Inflammatory macrophage (primary cell): Measurements from ENCODE around the gene TBC1D2B.
"Not testable (repeated sequence)": the region's sequence is repeated elsewhere in the genome, so short reads cannot be mapped to it uniquely, and the experiment has no call there.

Experiments used
- DNase-seq, 2 donors: peaks; one replicate each; pipeline ENCODE4 v3.0.0-alpha.2; 2020 to 2022

The TBC1D2B gene

GRCh38 chr15:77999486-77999885 lies 78.0 kb downstream of the TBC1D2B start:
- no peak for DNase-seq

- DNase-seq = no peak
Measured at GRCh38 chr15:77998592-77998991, 78.9 kb downstream of the TBC1D2B start.

GRCh38 chr15:77997761-77998554 lies 79.6 kb downstream of the TBC1D2B start:
- not testable (repeated sequence) for DNase-seq

- DNase-seq = not testable (repeated sequence)
Measured at GRCh38 chr15:77997221-77997620, 80.3 kb downstream of the TBC1D2B start.

- not testable (repeated sequence) for DNase-seq
Measured at GRCh38 chr15:77996713-77997171, 80.8 kb downstream of the TBC1D2B start.

- not testable (repeated sequence) for DNase-seq
Measured at GRCh38 chr15:77996226-77996625, 81.3 kb downstream of the TBC1D2B start.

DNA sequence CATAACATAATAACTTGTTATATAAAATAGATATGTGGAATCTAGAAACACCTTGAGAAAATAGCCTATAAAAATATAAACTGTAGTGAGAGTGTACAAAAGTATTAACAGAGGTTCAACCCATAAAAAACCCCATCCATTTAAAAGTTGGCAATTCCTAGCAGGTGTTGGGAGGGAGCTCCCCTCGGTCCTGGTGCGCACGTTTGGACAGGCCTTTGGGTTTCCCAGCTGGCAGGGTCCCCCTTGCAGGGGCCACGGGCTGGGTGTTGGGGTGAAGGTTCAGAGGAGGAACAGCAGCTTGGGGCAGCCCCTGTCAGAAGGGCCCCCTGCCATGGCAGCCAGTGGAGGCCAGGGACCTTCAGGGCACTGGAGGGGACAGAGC lies 82.0 kb downstream of the TBC1D2B start:
- DNase-seq = not testable (repeated sequence)

- not testable (repeated sequence) for DNase-seq
Measured at GRCh38 chr15:77994893-77995536, 82.5 kb downstream of the TBC1D2B start.

DNA sequence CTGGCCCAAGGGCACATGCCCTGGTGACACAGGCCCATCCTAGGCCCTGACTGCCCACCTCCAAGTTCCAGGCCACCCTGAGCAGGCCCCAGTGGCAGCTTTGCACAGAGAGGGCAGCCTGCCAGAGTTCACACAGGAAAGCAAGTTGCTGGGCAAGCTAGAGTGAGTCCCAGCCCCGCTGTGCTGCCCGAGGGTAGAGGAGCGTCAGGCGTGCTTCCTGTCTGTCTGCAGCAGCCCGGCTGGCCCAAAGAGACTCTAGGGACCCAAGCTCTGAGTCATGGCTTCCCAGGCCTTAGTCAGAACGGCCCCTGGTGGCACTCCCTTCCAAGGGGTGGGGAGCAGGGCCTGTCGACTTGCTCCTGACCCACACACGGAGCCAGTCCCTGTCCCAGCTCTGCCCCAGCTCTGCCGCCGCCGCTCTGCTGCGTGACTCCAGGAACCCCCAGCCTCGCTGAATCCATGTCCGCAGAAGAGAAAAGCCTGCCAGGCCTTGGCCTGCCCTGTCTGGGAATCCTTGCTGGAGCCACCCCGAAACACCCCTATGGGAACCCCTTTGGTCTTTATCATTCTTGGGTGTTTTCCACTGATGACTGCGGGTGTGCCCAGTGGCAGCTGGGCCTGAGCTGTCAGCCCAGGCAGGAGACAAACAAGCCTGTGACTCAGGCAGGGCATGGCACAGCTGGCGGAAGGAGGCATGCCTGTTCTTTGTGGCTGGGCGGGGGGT lies 83.4 kb downstream of the TBC1D2B start:
- DNase-seq = not testable (repeated sequence)

DNA sequence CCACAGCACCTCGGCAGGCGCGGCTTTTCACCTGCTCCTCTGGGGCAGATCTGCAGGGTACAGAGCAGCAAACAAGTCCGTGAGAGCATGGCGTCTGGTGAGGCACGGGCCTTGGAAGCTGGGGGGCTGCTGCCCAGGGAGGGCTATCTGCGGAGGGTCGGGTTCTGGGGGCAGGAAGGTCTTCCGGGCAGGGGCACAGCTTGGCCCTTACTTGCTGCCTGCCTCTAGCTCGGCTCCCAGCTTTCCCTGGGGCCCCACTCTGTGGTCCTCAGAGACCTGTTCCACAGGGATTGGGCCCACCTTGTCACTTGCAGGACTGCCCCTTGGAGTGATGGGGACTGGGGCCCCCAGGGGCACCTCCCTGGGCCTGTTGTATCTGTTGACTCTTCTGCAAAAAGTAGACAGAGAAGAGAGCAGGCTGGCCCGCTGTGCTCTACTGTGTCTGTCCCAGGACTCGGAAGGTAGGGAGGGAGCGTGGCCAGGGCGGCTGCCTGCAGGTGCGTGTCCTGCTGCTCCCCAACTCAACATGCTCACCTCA lies 84.1 kb downstream of the TBC1D2B start:
- DNase-seq = no peak

GRCh38 chr15:77992356-77993222 lies 84.9 kb downstream of the TBC1D2B start:
- DNase-seq = no peak

DNA sequence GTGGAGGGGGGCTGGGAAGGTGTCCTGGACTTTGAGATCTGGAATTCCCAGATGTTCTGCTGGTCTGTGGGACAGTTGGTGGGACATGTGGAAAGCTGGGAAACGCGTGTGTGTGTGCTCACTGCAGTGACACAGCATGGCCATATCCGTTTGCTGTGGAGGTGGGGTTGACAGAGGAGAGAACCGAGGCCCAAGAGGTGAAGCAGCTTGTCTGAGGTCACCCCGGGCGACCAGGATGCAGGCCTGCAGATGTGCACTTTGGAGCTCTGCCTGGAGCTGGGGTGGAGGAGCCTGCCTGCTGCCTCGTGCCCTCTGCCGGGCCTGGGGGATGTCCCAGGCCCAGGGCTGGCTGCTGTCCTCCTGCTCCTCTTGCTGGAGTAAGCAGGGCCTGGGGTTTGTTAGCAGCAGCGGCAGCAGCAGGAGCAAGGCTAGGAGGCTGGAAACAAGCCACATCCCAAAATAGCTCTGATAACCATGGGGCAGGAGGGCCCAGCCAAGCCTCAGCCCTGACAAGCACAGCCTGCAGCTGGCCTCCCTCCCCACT lies 85.8 kb downstream of the TBC1D2B start:
- not testable (repeated sequence) for DNase-seq

DNA sequence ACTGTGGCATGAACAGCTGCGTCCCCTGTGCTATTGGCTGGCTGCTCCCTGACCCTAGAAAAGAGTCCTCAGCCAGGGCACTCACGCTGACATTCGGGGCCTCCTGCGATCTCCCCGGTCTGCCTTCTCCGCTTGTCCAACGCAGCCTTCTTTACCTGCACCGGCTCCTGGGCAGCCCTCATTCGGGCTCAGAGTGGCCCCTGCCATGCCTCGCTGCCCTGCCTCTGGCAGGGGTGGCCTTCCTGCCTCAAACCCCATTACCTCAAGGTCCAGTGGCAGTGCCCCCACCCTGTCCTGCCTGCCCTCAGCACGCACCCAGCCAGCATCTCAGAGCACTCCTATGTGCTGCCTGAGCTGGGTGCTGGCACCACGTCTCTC lies 86.5 kb downstream of the TBC1D2B start:
- DNase-seq = no peak

DNA sequence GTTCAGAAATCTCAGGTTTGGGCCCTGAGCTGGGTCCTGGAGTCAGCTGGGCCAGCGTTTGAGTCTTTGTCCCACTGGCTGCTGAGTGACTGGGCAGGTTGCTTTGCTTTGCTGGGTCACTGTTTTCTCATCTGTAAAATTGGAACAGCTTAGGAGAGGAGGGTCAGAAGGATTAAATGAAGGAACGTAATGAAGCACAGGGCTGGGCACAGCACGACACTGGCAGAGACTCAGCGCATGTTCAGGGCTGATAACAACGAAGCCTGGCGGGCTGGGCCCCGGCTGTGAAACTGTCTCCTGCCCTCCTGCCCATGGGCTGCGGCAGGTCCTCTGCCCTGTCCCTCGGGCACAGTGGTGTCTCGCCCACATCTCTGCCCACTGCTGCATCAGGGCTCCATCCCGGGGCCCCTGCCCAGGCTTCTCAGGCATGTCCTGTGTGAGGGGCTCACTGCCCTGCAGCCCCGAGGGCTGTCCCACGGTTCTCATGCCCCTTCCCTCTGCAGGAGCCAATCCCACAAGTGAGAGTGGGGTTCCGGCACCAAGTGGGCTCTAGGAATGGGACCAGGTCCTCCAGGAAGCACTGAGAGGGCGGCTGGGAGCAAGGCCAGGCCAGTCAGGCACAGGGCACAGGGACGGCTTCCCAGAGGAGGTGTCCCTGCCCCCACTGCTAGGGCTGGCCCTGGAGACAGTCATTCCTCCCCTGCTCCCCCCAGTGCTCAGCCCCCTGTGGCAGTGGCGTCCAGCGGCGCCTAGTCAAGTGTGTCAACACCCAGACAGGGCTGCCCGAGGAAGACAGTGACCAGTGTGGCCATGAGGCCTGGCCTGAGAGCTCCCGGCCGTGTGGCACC lies 88.0 kb downstream of the TBC1D2B start:
- DNase-seq = no peak

- DNase-seq = no peak
Measured at GRCh38 chr15:77988347-77989295, 88.9 kb downstream of the TBC1D2B start.

GRCh38 chr15:77987765-77988136 lies 89.8 kb downstream of the TBC1D2B start:
- not testable (repeated sequence) for DNase-seq

GRCh38 chr15:77986891-77987764 lies 90.4 kb downstream of the TBC1D2B start:
- DNase-seq = no peak

DNA sequence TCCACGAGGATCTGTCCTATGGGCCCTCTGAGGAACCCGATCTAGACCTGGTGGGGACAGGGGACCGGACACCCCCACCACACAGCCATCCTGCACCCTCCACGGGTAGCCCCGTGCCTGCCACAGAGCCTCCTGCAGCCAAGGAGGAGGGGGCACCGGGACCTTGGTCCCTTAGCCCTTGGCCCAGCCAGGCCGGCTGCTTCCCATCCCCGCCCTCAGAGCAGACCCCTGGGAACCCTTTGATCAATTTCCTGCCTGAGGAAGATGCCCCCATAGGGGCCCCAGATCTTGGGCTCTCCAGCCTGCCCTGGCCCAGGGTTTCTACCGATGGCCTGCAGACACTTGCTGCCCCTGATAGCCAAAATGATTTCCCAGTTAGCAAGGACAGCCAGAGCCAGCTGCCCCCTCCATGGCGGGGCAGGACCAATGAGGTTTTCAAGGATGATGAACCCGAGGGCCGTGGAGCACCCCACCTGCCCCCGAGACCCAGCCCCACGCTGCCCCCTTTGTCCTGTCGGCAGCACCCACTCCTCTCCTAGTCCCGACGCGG lies 91.5 kb downstream of the TBC1D2B start:
- DNase-seq = no peak
